ENCODE results near the gene CACNA2D4. TPM values are rescaled to one million over a fixed set of nuclear protein-coding genes. Genes with fewer than 3 reads are reported as not detected.
"Not testable (repeated sequence)": the region's sequence is repeated elsewhere in the genome, so short reads cannot be mapped to it uniquely, and the experiment has no call there.

Gene CACNA2D4
- total and polyA plus RNA-seq, 2 donors from 2014 or later = 2.5 to 7.3 TPM

- no peak for TF ChIP-seq CTCF (IDR thresholded peaks at IDR 0.05; ENCODE audit: borderline replicate concordance, extremely low read depth, insufficient read depth)
- no peak for DNase-seq
- no peak for FAIRE-seq
- intact Hi-C loops (cut with DNase I) = no loop called here
- Histone ChIP-seq H3K27me3 (ENCODE audit: control insufficient read depth, insufficient read depth, low read length) (peaks cover 2% of the 10 kb centered on the region), H3K4me1 (ENCODE audit: control insufficient read depth in 2 of 3, insufficient read depth in 2 of 3, low read depth in 1 of 3, low read length in 3 of 3) (no peaks in the 10 kb centered on the region), H3K27ac (ENCODE audit: low read depth in 2 of 2, low read length in 2 of 2) (no peak overlapping the region), H3K9me3 (ENCODE audit: control insufficient read depth in 2 of 3, insufficient read depth in 1 of 3, low read length in 3 of 3) (no peaks in the 10 kb centered on the region), H3K36me3 (ENCODE audit: control insufficient read depth in 2 of 3, insufficient read depth in 3 of 3, low read length in 3 of 3) (no peaks in the 10 kb centered on the region), H3K9ac (ENCODE audit: low read length in 3 of 3) (no peak overlapping the region), H3K4me3 (ENCODE audit: low read length in 3 of 3) (no peak overlapping the region)
These were observed 99.4 kb downstream of the CACNA2D4 start for GRCh38 chr12:1819050-1819449.

- H3K27me3 ChIP-seq (ENCODE audit: control insufficient read depth, insufficient read depth, low read length); H3K36me3 ChIP-seq (ENCODE audit: control insufficient read depth in 2 of 3, insufficient read depth in 3 of 3, low read length in 3 of 3); intact Hi-C loops (cut with DNase I); H3K27ac ChIP-seq (ENCODE audit: low read depth in 2 of 2, low read length in 2 of 2); H3K9me3 ChIP-seq (ENCODE audit: control insufficient read depth in 2 of 3, insufficient read depth in 1 of 3, low read length in 3 of 3); H3K4me1 ChIP-seq (ENCODE audit: control insufficient read depth in 2 of 3, insufficient read depth in 2 of 3, low read depth in 1 of 3, low read length in 3 of 3); H3K4me3 ChIP-seq (ENCODE audit: low read length in 3 of 3); DNase-seq; FAIRE-seq; H3K9ac ChIP-seq (ENCODE audit: low read length in 3 of 3): not testable (repeated sequence)
These were observed 100.5 kb downstream of the CACNA2D4 start for GRCh38 chr12:1817928-1818327.

- H3K9me3 ChIP-seq (ENCODE audit: control insufficient read depth in 2 of 3, insufficient read depth in 1 of 3, low read length in 3 of 3) = no peaks in the 10 kb centered on the region
- no peak for FAIRE-seq
- H3K36me3 ChIP-seq (ENCODE audit: control insufficient read depth in 2 of 3, insufficient read depth in 3 of 3, low read length in 3 of 3) = no peaks in the 10 kb centered on the region
- no peak overlapping the region for H3K9ac ChIP-seq (ENCODE audit: low read length in 3 of 3)
- no peak overlapping the region for H3K27ac ChIP-seq (ENCODE audit: low read depth in 2 of 2, low read length in 2 of 2)
- H3K4me3 ChIP-seq (ENCODE audit: low read length in 3 of 3) = no peak overlapping the region
- DNase-seq = no peak
- H3K4me1 ChIP-seq (ENCODE audit: control insufficient read depth in 2 of 3, insufficient read depth in 2 of 3, low read depth in 1 of 3, low read length in 3 of 3) = no peaks in the 10 kb centered on the region
- peaks cover 2% of the 10 kb centered on the region for H3K27me3 ChIP-seq (ENCODE audit: control insufficient read depth, insufficient read depth, low read length)
- intact Hi-C loops (cut with DNase I) = no loop called here
- no peak for TF ChIP-seq CTCF (IDR thresholded peaks at IDR 0.05; ENCODE audit: borderline replicate concordance, extremely low read depth, insufficient read depth)
These were observed 101.6 kb downstream of the CACNA2D4 start for GRCh38 chr12:1816730-1817348.

- no peak overlapping the region for H3K4me3 ChIP-seq (ENCODE audit: low read length in 3 of 3)
- H3K36me3 ChIP-seq (ENCODE audit: control insufficient read depth in 2 of 3, insufficient read depth in 3 of 3, low read length in 3 of 3) = no peaks in the 10 kb centered on the region
- H3K27me3 ChIP-seq (ENCODE audit: control insufficient read depth, insufficient read depth, low read length) = no peaks in the 10 kb centered on the region
- H3K4me1 ChIP-seq (ENCODE audit: control insufficient read depth in 2 of 3, insufficient read depth in 2 of 3, low read depth in 1 of 3, low read length in 3 of 3) = no peaks in the 10 kb centered on the region
- intact Hi-C loops (cut with DNase I) = no loop called here
- DNase-seq = no peak
- no peak overlapping the region for H3K9ac ChIP-seq (ENCODE audit: low read length in 3 of 3)
- no peaks in the 10 kb centered on the region for H3K9me3 ChIP-seq (ENCODE audit: control insufficient read depth in 2 of 3, insufficient read depth in 1 of 3, low read length in 3 of 3)
- no peak for TF ChIP-seq CTCF (IDR thresholded peaks at IDR 0.05; ENCODE audit: borderline replicate concordance, extremely low read depth, insufficient read depth)
- H3K27ac ChIP-seq (ENCODE audit: low read depth in 2 of 2, low read length in 2 of 2) = no peak overlapping the region
- FAIRE-seq = no peak
These were observed 102.4 kb downstream of the CACNA2D4 start for GRCh38 chr12:1815814-1816729.
